H1 (cell line): Measurements from ENCODE around the gene MBNL3. TPM values are rescaled to one million over a fixed set of nuclear protein-coding genes. Genes with fewer than 3 reads are reported as not detected.

Experiments
- CTCF ChIA-PET: fragments of 300-600 bp; sonication (Branson Sonifier 250); formaldehyde crosslinking; loops from one replicate; lab custom pipeline; 2021; ENCODE audit not compliant: partially characterized antibody; lab: Charles Lee
- POLR2A ChIA-PET: fragments of 300-600 bp; sonication (Branson Sonifier 250); formaldehyde crosslinking; loops from one replicate; lab custom pipeline; 2021; ENCODE audit warnings: inconsistent platforms; ENCODE audit not compliant: partially characterized antibody; lab: Charles Lee
- DNase-seq, 2 experiments: peaks; one replicate each; pipeline versions ENCODE4 v3.0.0 to v3.0.0-alpha.2; 2010 to 2022; ENCODE audit warnings: low spot score in 2 of 2, low read depth in 1 of 2, mixed read lengths in 1 of 2
- FAIRE-seq: peaks from 2 replicates; lab custom pipeline; 2011; peaks lifted over from hg19 to GRCh38; lab: Jason Lieb, UNC
- H2AFZ ChIP-seq: 2 replicates; pipeline ENCODE4 v1.8.1; 2012; ENCODE audit warnings: low read length, inconsistent platforms
- H2AK5ac ChIP-seq: 2 replicates; pipeline ENCODE4 v1.6.1; 2013; ENCODE audit warnings: low read depth, low read length
- H2BK120ac ChIP-seq: replicated peaks from 2 replicates; pipeline ENCODE3; 2013; ENCODE audit warnings: low read depth, low read length, inconsistent platforms
- H2BK12ac ChIP-seq: 2 replicates; pipeline ENCODE4 v1.6.1; 2013; ENCODE audit warnings: low read depth, low read length
- H2BK15ac ChIP-seq: 2 replicates; pipeline ENCODE4 v1.6.1; 2013; ENCODE audit warnings: low read length
- H2BK20ac ChIP-seq: 2 replicates; pipeline ENCODE4 v1.6.1; 2013; ENCODE audit warnings: low read length
- H2BK5ac ChIP-seq: 2 replicates; pipeline ENCODE4 v1.6.1; 2013; ENCODE audit warnings: low read depth, low read length
- H3K14ac ChIP-seq: 2 replicates; pipeline ENCODE4 v1.6.1; 2013; ENCODE audit warnings: inconsistent platforms; ENCODE audit not compliant: insufficient read length
- H3K18ac ChIP-seq: 2 replicates; pipeline ENCODE4 v1.6.1; 2013; ENCODE audit warnings: low read length; ENCODE audit errors: extremely low read depth
- H3K23ac ChIP-seq: 2 replicates; pipeline ENCODE4 v1.6.1; 2013; ENCODE audit warnings: inconsistent platforms; ENCODE audit not compliant: insufficient read length
- H3K23me2 ChIP-seq: 2 replicates; pipeline ENCODE4 v1.6.1; 2013; ENCODE audit warnings: low read depth, low read length
- H3K27ac ChIP-seq: 2 replicates; pipeline ENCODE4 v1.6.1; 2011; ENCODE audit warnings: low read depth, low read length, inconsistent platforms
- H3K27me3 ChIP-seq, 4 experiments: replicated peaks in 1 of 4; 1 replicate in 1 of 4; 2 replicates in 3 of 4; pipeline versions ENCODE4 v1.6.1 to v1.8.1; 2011 to 2013; ENCODE audit warnings: low read length in 3 of 4, mild to moderate bottlenecking in 3 of 4, inconsistent platforms in 2 of 4, mixed read lengths in 2 of 4, moderate library complexity in 1 of 4; ENCODE audit not compliant: control insufficient read depth in 3 of 4, insufficient read depth in 3 of 4; ENCODE audit errors: extremely low read depth in 1 of 4
- H3K36me3 ChIP-seq, 4 experiments: 2 replicates each; pipeline versions ENCODE4 v1.6.1 to v1.8.1; 2011 to 2013; ENCODE audit warnings: mild to moderate bottlenecking in 4 of 4, low read length in 3 of 4, moderate library complexity in 2 of 4, control low read depth in 1 of 4, inconsistent platforms in 1 of 4; ENCODE audit not compliant: insufficient read depth in 4 of 4, control insufficient read depth in 2 of 4
- H3K4ac ChIP-seq: replicated peaks from 2 replicates; pipeline ENCODE3; 2013; ENCODE audit warnings: low read length, low read depth, mixed read lengths, inconsistent platforms; ENCODE audit not compliant: insufficient read length
- H3K4me1 ChIP-seq, 4 experiments: replicated peaks in 1 of 4; 1 replicate in 1 of 4; 2 replicates in 3 of 4; pipeline versions ENCODE4 v1.6.1 to v1.8.1; 2011 to 2013; ENCODE audit warnings: low read length in 3 of 4, inconsistent platforms in 2 of 4, mixed read lengths in 1 of 4; ENCODE audit not compliant: insufficient read depth in 4 of 4, control insufficient read depth in 3 of 4
- H3K4me2 ChIP-seq, 2 experiments: 2 replicates each; pipeline versions ENCODE4 v1.6.1 to v1.8.1; 2011 to 2013; ENCODE audit warnings: low read depth in 2 of 2, low read length in 2 of 2, control low read depth in 1 of 2, inconsistent platforms in 1 of 2, mild to moderate bottlenecking in 1 of 2; ENCODE audit not compliant: insufficient read depth in 1 of 2
- H3K4me3 ChIP-seq, 4 experiments: fragments of 200-600, 300-600 bp in 1 of 4; sonication (generic), shearing (Covaris generic), sonication (Bioruptor Twin) in 1 of 4; 2 replicates each; pipeline versions ENCODE4 v1.5.1 to v1.8.1; 2011 to 2016; ENCODE audit warnings: low read length in 4 of 4, low read depth in 3 of 4, control low read depth in 2 of 4, inconsistent platforms in 2 of 4, mild to moderate bottlenecking in 2 of 4, mixed read lengths in 1 of 4, moderate library complexity in 1 of 4; ENCODE audit not compliant: insufficient read depth in 2 of 4; ENCODE audit errors: extremely low read depth in 1 of 4
- H3K56ac ChIP-seq: replicated peaks from 2 replicates; pipeline ENCODE3; 2013; ENCODE audit warnings: low read depth, mild to moderate bottlenecking, mixed read lengths, low read length, inconsistent platforms; ENCODE audit not compliant: insufficient read length
- H3K79me1 ChIP-seq: 2 replicates; pipeline ENCODE4 v1.6.1; 2013; ENCODE audit warnings: low read depth, low read length, control low read depth
- H3K79me2 ChIP-seq, 2 experiments: 2 replicates each; pipeline versions ENCODE4 v1.6.1 to v1.8.1; 2012 to 2013; ENCODE audit warnings: low read length in 2 of 2, mild to moderate bottlenecking in 2 of 2, inconsistent platforms in 1 of 2; ENCODE audit not compliant: insufficient read depth in 2 of 2, control insufficient read depth in 1 of 2
- H3K9ac ChIP-seq, 4 experiments: replicated peaks in 1 of 4; 1 replicate in 1 of 4; 2 replicates in 3 of 4; pipeline versions ENCODE4 v1.6.1 to v1.8.1; 2011 to 2013; ENCODE audit warnings: low read depth in 3 of 4, low read length in 3 of 4, control low read depth in 2 of 4, mild to moderate bottlenecking in 2 of 4, moderate library complexity in 2 of 4, inconsistent platforms in 1 of 4; ENCODE audit errors: extremely low read depth in 1 of 4
- H3K9me3 ChIP-seq, 2 experiments: 2 replicates each; pipeline versions ENCODE4 v1.6.1 to v1.8.1; 2012 to 2013; ENCODE audit warnings: mild to moderate bottlenecking in 2 of 2, moderate library complexity in 2 of 2, control low read depth in 1 of 2, inconsistent platforms in 1 of 2, low read depth in 1 of 2, low read length in 1 of 2, mixed read lengths in 1 of 2; ENCODE audit not compliant: insufficient read depth in 2 of 2
- H4K20me1 ChIP-seq, 2 experiments: replicated peaks in 1 of 2; 2 replicates each; pipeline versions ENCODE3 to v1.8.1; 2011 to 2013; ENCODE audit warnings: inconsistent platforms in 2 of 2, low read length in 2 of 2, mild to moderate bottlenecking in 1 of 2; ENCODE audit not compliant: insufficient read depth in 2 of 2, control insufficient read depth in 1 of 2
- H4K5ac ChIP-seq: 2 replicates; pipeline ENCODE4 v1.6.1; 2013; ENCODE audit warnings: low read length, low read depth, mixed read lengths, inconsistent platforms; ENCODE audit not compliant: insufficient read length
- H4K8ac ChIP-seq: 2 replicates; pipeline ENCODE4 v1.8.0; 2013; ENCODE audit warnings: mild to moderate bottlenecking, moderate library complexity, low read length, inconsistent platforms; ENCODE audit not compliant: insufficient read depth; ENCODE audit errors: extremely low read depth
- H4K91ac ChIP-seq: replicated peaks from 2 replicates; pipeline ENCODE3; 2013; ENCODE audit warnings: low read length, mixed read lengths, inconsistent platforms; ENCODE audit not compliant: insufficient read length
- CEBPB ChIP-seq: IDR thresholded peaks from 2 replicates; pipeline ENCODE4 v1.6.1; 2012; ENCODE audit warnings: low read depth, low read length
- CREB1 ChIP-seq: IDR thresholded peaks from 2 replicates; pipeline ENCODE4 v1.6.1; 2012; ENCODE audit warnings: inconsistent platforms
- KDM4A ChIP-seq: IDR thresholded peaks from one replicate; pipeline ENCODE4 v1.7.1; 2012; ENCODE audit warnings: low read depth, mild to moderate bottlenecking, moderate library complexity, low read length, inconsistent platforms; ENCODE audit not compliant: severe bottlenecking
- RXRA ChIP-seq: IDR thresholded peaks from 2 replicates; pipeline ENCODE4 v1.6.1; 2011; ENCODE audit warnings: low read depth, mild to moderate bottlenecking, low read length, moderate library complexity; ENCODE audit not compliant: insufficient read depth
- SIX5 ChIP-seq: IDR thresholded peaks from 2 replicates; pipeline ENCODE4 v1.6.1; 2011; ENCODE audit warnings: mild to moderate bottlenecking, low read depth, low read length
- SUZ12 ChIP-seq: fragments of 200-600 bp; sonication (generic); IDR thresholded peaks from 2 replicates; pipeline ENCODE4 v1.6.1; 2012; ENCODE audit warnings: mild to moderate bottlenecking, inconsistent platforms, low read length, moderate library complexity, mixed read lengths
- TCF12 ChIP-seq: IDR thresholded peaks from 2 replicates; pipeline ENCODE4 v1.6.1; 2011; ENCODE audit warnings: low read depth, mild to moderate bottlenecking, low read length
- TEAD4 ChIP-seq: IDR thresholded peaks from 2 replicates; pipeline ENCODE4 v1.6.1; 2012; ENCODE audit warnings: low read depth, low read length, inconsistent platforms, mixed read lengths
- WGBS, 2 experiments: shearing (Covaris generic) in 1 of 2; methylation state at CpG; one replicate each; pipeline versions ENCODE4 v1.1.6 to v1.1.7; 2013 to 2015; ENCODE audit warnings: low lambda C conversion rate in 2 of 2, mixed read lengths in 2 of 2, inconsistent platforms in 1 of 2, low coverage in 1 of 2, missing lambda C conversion rate in 1 of 2; ENCODE audit not compliant: insufficient replicate concordance in 2 of 2, insufficient coverage in 1 of 2, insufficient read length in 1 of 2; ENCODE audit errors: extremely low coverage in 1 of 2, missing lambda C conversion rate in 1 of 2; 5-methylcytosine and 5-hydroxymethylcytosine counted together
- polyA plus RNA-seq, 7 experiments: library from polyadenylated mRNA; depleted of rRNA in 3 of 7; stranded (reverse) in 5 of 7; unstranded in 2 of 7; fragments of >200 nt in 5 of 7; fragments of 200-250 nt in 2 of 7; gene quantifications; 1 replicate in 5 of 7; 2 replicates in 1 of 7; 4 replicates in 1 of 7; pipeline versions ENCODE4 v1.2.1 to v1.2.3, GENCODE V29; 2011 to 2013; ENCODE audit warnings: missing spikeins in 2 of 7, mixed read lengths in 2 of 7
- total RNA-seq: library from RNA; stranded (reverse); fragmentation: NEBNext Ultra II Directional; extraction: Animal tissue kit (Norgen Biotek cat#: 25700); gene quantifications from 2 replicates; pipeline ENCODE4 v1.2.1, GENCODE V29; 2021

The MBNL3 gene
- total and polyA plus RNA-seq, 2 of the 8 experiments (the other 6 are each of a cell fraction or from before 2014, with no cell fraction given) = 3.5 to 4.3 TPM

GRCh38 chrX:132488180-132488705 lies 595 bp downstream of the MBNL3 start:
- no peak overlapping the region for H2AK5ac ChIP-seq
- H3K14ac ChIP-seq = no peak overlapping the region
- H3K9me3 ChIP-seq = no peaks in the 10 kb centered on the region
- H3K79me1 ChIP-seq = no peaks in the 10 kb centered on the region
- no peak overlapping the region for H3K4ac ChIP-seq
- no peak overlapping the region for H2AFZ ChIP-seq
- H3K23ac ChIP-seq = no peak overlapping the region
- no peak overlapping the region for H2BK120ac ChIP-seq
- no peak overlapping the region for H3K18ac ChIP-seq
- no peak overlapping the region for H3K27ac ChIP-seq
- no peak overlapping the region for H3K56ac ChIP-seq
- no peak overlapping the region for H2BK20ac ChIP-seq
- H3K27me3 ChIP-seq = no peaks in the 10 kb centered on the region; a peak in 3 of 7 replicates
- H3K4me1 ChIP-seq = peaks cover 0 to 4% (median 1%) of the 10 kb centered on the region in 4 experiments; a peak in 3 of 7 replicates
- peak overlapping the region; percentile 59 to 81 (median 64); a peak in 6 of 8 replicates for H3K4me3 ChIP-seq
- peak overlapping the region in 1 of 4 experiments; percentile 73; a peak in 2 of 7 replicates for H3K9ac ChIP-seq
- H4K91ac ChIP-seq = no peak overlapping the region
- no peak overlapping the region for H2BK12ac ChIP-seq
- H3K36me3 ChIP-seq = no peaks in the 10 kb centered on the region
- CTCF ChIA-PET = interaction anchor here (1.3 kb wide), 1 partner anchor 269 kb away, joined by 3 read pairs; no protein-coding TSS in a partner anchor
- no peak overlapping the region for H2BK15ac ChIP-seq
- H4K20me1 ChIP-seq = no peaks in the 10 kb centered on the region
- TF ChIP-seq SUZ12 = no peak
- no peak for TF ChIP-seq RXRA
- TF ChIP-seq SIX5 = no peak
- no peak for TF ChIP-seq TEAD4
- TF ChIP-seq CREB1 = no peak
- no peak for TF ChIP-seq TCF12
- no peak for TF ChIP-seq KDM4A
- no peak for TF ChIP-seq CEBPB
- no peak overlapping the region for H2BK5ac ChIP-seq
- no peak for FAIRE-seq
- WGBS, 2 experiments = 18% methylated on average over 8 of the region's 8 CpGs; no CpG with 5 or more reads in 1 of the 2 experiments
- no peaks in the 10 kb centered on the region for H3K79me2 ChIP-seq
- H3K23me2 ChIP-seq = no peaks in the 10 kb centered on the region; the same call in 1 of the 2 replicates
- H3K4me2 ChIP-seq = peak overlapping the region; percentile 75 to 89
- no peak overlapping the region for H4K5ac ChIP-seq
- POLR2A ChIA-PET = interaction anchor here (1.0 to 1.3 kb wide), 2 partner anchors 10 to 76 kb away, joined by 3 read pairs; no protein-coding TSS in a partner anchor
- no peak for DNase-seq
- no peak overlapping the region for H4K8ac ChIP-seq
